Measurements from ENCODE around the gene FBXL17.

FBXL17 gene

GRCh38 chr5:107925200-107925599, 456.7 kb downstream of the FBXL17 start:
- peak overlapping the region; percentile 73 for H3K27ac Mint-ChIP-seq
- H3K36me3 Mint-ChIP-seq (ENCODE audit: low read depth): peaks cover 15% of the 10 kb centered on the region
- no peak for DNase-seq (ENCODE audit: low spot score)
- peak overlapping the region; percentile 67 for H3K4me3 Mint-ChIP-seq
- H3K4me1 Mint-ChIP-seq (ENCODE audit: low read depth): peaks cover 62% of the 10 kb centered on the region
- peaks cover 10% of the 10 kb centered on the region for H3K9me3 Mint-ChIP-seq
- no peaks in the 10 kb centered on the region for H3K27me3 Mint-ChIP-seq (ENCODE audit: low read depth)

GRCh38 chr5:107919969-107920368, 461.9 kb downstream of the FBXL17 start:
- Mint-ChIP-seq H3K27ac (peak overlapping the region; percentile 82), H3K4me1 (ENCODE audit: low read depth) (peaks cover 81% of the 10 kb centered on the region), H3K27me3 (ENCODE audit: low read depth) (no peaks in the 10 kb centered on the region), H3K9me3 (peaks cover 5% of the 10 kb centered on the region), H3K4me3 (peak overlapping the region; percentile 37), H3K36me3 (ENCODE audit: low read depth) (peaks cover 16% of the 10 kb centered on the region)
- DNase-seq (ENCODE audit: low spot score): peak; percentile 32

- no peak for DNase-seq (ENCODE audit: low spot score)
- peaks cover 5% of the 10 kb centered on the region for H3K9me3 Mint-ChIP-seq
- peak overlapping the region; percentile 37 for H3K4me3 Mint-ChIP-seq
- H3K27ac Mint-ChIP-seq: peak overlapping the region; percentile 82
- H3K4me1 Mint-ChIP-seq (ENCODE audit: low read depth): peaks cover 80% of the 10 kb centered on the region
- H3K27me3 Mint-ChIP-seq (ENCODE audit: low read depth): no peaks in the 10 kb centered on the region
- H3K36me3 Mint-ChIP-seq (ENCODE audit: low read depth): peaks cover 16% of the 10 kb centered on the region
Measured at GRCh38 chr5:107919361-107919760, 462.5 kb downstream of the FBXL17 start.

GRCh38 chr5:107917983-107918382, 463.9 kb downstream of the FBXL17 start:
- Mint-ChIP-seq H3K9me3 (no peaks in the 10 kb centered on the region), H3K27me3 (ENCODE audit: low read depth) (no peaks in the 10 kb centered on the region), H3K36me3 (ENCODE audit: low read depth) (peaks cover 12% of the 10 kb centered on the region), H3K27ac (peak overlapping the region; percentile 78), H3K4me3 (peak overlapping the region; percentile 57), H3K4me1 (ENCODE audit: low read depth) (peaks cover 77% of the 10 kb centered on the region)
- DNase-seq (ENCODE audit: low spot score): peak; percentile 25

GRCh38 chr5:107916731-107917725, 464.9 kb downstream of the FBXL17 start:
- peaks cover 70% of the 10 kb centered on the region for H3K4me1 Mint-ChIP-seq (ENCODE audit: low read depth)

GRCh38 chr5:107915176-107915812, 466.6 kb downstream of the FBXL17 start:
- H3K36me3 Mint-ChIP-seq (ENCODE audit: low read depth): peaks cover 8% of the 10 kb centered on the region
- H3K4me1 Mint-ChIP-seq (ENCODE audit: low read depth): peaks cover 64% of the 10 kb centered on the region
- H3K27ac Mint-ChIP-seq: peak overlapping the region; percentile 17
- H3K4me3 Mint-ChIP-seq: peak overlapping the region; percentile 47
- H3K9me3 Mint-ChIP-seq: no peaks in the 10 kb centered on the region
- no peak for DNase-seq (ENCODE audit: low spot score)
- no peaks in the 10 kb centered on the region for H3K27me3 Mint-ChIP-seq (ENCODE audit: low read depth)

More at GRCh38 chr5:107916731-107917725, 464.9 kb downstream of the FBXL17 start:
- Mint-ChIP-seq H3K36me3 (ENCODE audit: low read depth) (peaks cover 12% of the 10 kb centered on the region), H3K27me3 (ENCODE audit: low read depth) (no peaks in the 10 kb centered on the region), H3K9me3 (no peaks in the 10 kb centered on the region), H3K4me3 (peak overlapping the region; percentile 57), H3K27ac (peak overlapping the region; percentile 78)
- no peak for DNase-seq (ENCODE audit: low spot score)

- H3K4me1 Mint-ChIP-seq (ENCODE audit: low read depth): peaks cover 47% of the 10 kb centered on the region
- H3K27ac Mint-ChIP-seq: peak overlapping the region; percentile 86
- H3K27me3 Mint-ChIP-seq (ENCODE audit: low read depth): no peaks in the 10 kb centered on the region
- H3K9me3 Mint-ChIP-seq: peaks cover 5% of the 10 kb centered on the region
- H3K4me3 Mint-ChIP-seq: peak overlapping the region; percentile 52
- peaks cover 9% of the 10 kb centered on the region for H3K36me3 Mint-ChIP-seq (ENCODE audit: low read depth)
- no peak for DNase-seq (ENCODE audit: low spot score)
Measured at GRCh38 chr5:107913494-107913893, 468.4 kb downstream of the FBXL17 start.

GRCh38 chr5:107900721-107901120, 481.2 kb downstream of the FBXL17 start:
- H3K4me3 Mint-ChIP-seq: no peak overlapping the region

GRCh38 chr5:107894361-107894760, 487.5 kb downstream of the FBXL17 start:
- Mint-ChIP-seq H3K4me1 (ENCODE audit: low read depth) (peaks cover 13% of the 10 kb centered on the region), H3K9me3 (peaks cover 13% of the 10 kb centered on the region), H3K4me3 (no peak overlapping the region), H3K27ac (no peak overlapping the region), H3K36me3 (ENCODE audit: low read depth) (peaks cover 17% of the 10 kb centered on the region), H3K27me3 (ENCODE audit: low read depth) (no peaks in the 10 kb centered on the region)
- no peak for DNase-seq (ENCODE audit: low spot score)

More at GRCh38 chr5:107900721-107901120, 481.2 kb downstream of the FBXL17 start:
- no peak overlapping the region for H3K27ac Mint-ChIP-seq
- H3K27me3 Mint-ChIP-seq (ENCODE audit: low read depth): no peaks in the 10 kb centered on the region
- peaks cover 3% of the 10 kb centered on the region for H3K4me1 Mint-ChIP-seq (ENCODE audit: low read depth)
- H3K9me3 Mint-ChIP-seq: peaks cover 12% of the 10 kb centered on the region
- no peak for DNase-seq (ENCODE audit: low spot score)
- peaks cover 8% of the 10 kb centered on the region for H3K36me3 Mint-ChIP-seq (ENCODE audit: low read depth)

GRCh38 chr5:107893642-107894041, 488.3 kb downstream of the FBXL17 start:
- Mint-ChIP-seq H3K4me3 (no peak overlapping the region), H3K9me3 (peaks cover 12% of the 10 kb centered on the region), H3K27ac (no peak overlapping the region), H3K27me3 (ENCODE audit: low read depth) (no peaks in the 10 kb centered on the region), H3K36me3 (ENCODE audit: low read depth) (peaks cover 14% of the 10 kb centered on the region), H3K4me1 (ENCODE audit: low read depth) (peaks cover 12% of the 10 kb centered on the region)
- no peak for DNase-seq (ENCODE audit: low spot score)

- Mint-ChIP-seq H3K36me3 (ENCODE audit: low read depth) (peaks cover 10% of the 10 kb centered on the region), H3K27ac (no peak overlapping the region), H3K4me3 (no peak overlapping the region), H3K4me1 (ENCODE audit: low read depth) (peaks cover 47% of the 10 kb centered on the region), H3K9me3 (peaks cover 5% of the 10 kb centered on the region), H3K27me3 (ENCODE audit: low read depth) (no peaks in the 10 kb centered on the region)
- DNase-seq (ENCODE audit: low spot score): no peak
Measured at GRCh38 chr5:107889387-107889786, 492.5 kb downstream of the FBXL17 start.

GRCh38 chr5:107888541-107888940, 493.4 kb downstream of the FBXL17 start:
- no peak overlapping the region for H3K27ac Mint-ChIP-seq
- no peak for DNase-seq (ENCODE audit: low spot score)
- H3K4me1 Mint-ChIP-seq (ENCODE audit: low read depth): peaks cover 44% of the 10 kb centered on the region
- H3K4me3 Mint-ChIP-seq: no peak overlapping the region
- peaks cover 13% of the 10 kb centered on the region for H3K36me3 Mint-ChIP-seq (ENCODE audit: low read depth)
- H3K27me3 Mint-ChIP-seq (ENCODE audit: low read depth): no peaks in the 10 kb centered on the region
- H3K9me3 Mint-ChIP-seq: peaks cover 5% of the 10 kb centered on the region

- no peaks in the 10 kb centered on the region for H3K27me3 Mint-ChIP-seq (ENCODE audit: low read depth)
- H3K36me3 Mint-ChIP-seq (ENCODE audit: low read depth): peaks cover 13% of the 10 kb centered on the region
- peaks cover 39% of the 10 kb centered on the region for H3K4me1 Mint-ChIP-seq (ENCODE audit: low read depth)
- H3K27ac Mint-ChIP-seq: peak overlapping the region; percentile 51
- H3K9me3 Mint-ChIP-seq: peaks cover 5% of the 10 kb centered on the region
- peak; percentile 4 for DNase-seq (ENCODE audit: low spot score)
- peak overlapping the region; percentile 67 for H3K4me3 Mint-ChIP-seq
Measured at GRCh38 chr5:107887166-107887943, 494.5 kb downstream of the FBXL17 start.
